Measurements from ENCODE around the gene WDR13.
A peak's percentile ranks its signal among the peaks of the same experiment; 100 is the strongest.

WDR13 gene

GRCh38 chrX:48626401-48627298 is 29.4 kb downstream of the WDR13 start:
- Histone ChIP-seq H3K4me1 (ENCODE audit: insufficient read depth, low read length) (peaks cover 3% of the 10 kb centered on the region; the same call in 1 of the 2 replicates), H3K4me2 (ENCODE audit: insufficient read depth, low read length) (no peak overlapping the region), H3K4me3 (ENCODE audit: low read depth in 1 of 2, low read length in 2 of 2) (no peak overlapping the region), H4K20me1 (ENCODE audit: insufficient read depth, low read length) (no peaks in the 10 kb centered on the region), H3K27ac (ENCODE audit: low read length) (no peak overlapping the region), H2AFZ (ENCODE audit: low read depth, low read length) (no peak overlapping the region), H3K36me3 (ENCODE audit: insufficient read depth, low read length) (no peaks in the 10 kb centered on the region), H3K9me3 (ENCODE audit: insufficient read depth, low read length, severe bottlenecking) (no peaks in the 10 kb centered on the region), H3K79me2 (ENCODE audit: insufficient read depth, low read length) (no peaks in the 10 kb centered on the region), H3K27me3 (ENCODE audit: insufficient read depth, low read length, poor library complexity) (no peaks in the 10 kb centered on the region), H3K9ac (ENCODE audit: low read depth, low read length) (no peak overlapping the region)
- no peak for DNase-seq
- TF ChIP-seq EZH2 (IDR thresholded peaks at IDR 0.05; ENCODE audit: borderline replicate concordance, low read depth, low read length, severe bottlenecking) = no peak
- ATAC-seq (ENCODE audit: insufficient read depth, low read depth) = no peak

DNA sequence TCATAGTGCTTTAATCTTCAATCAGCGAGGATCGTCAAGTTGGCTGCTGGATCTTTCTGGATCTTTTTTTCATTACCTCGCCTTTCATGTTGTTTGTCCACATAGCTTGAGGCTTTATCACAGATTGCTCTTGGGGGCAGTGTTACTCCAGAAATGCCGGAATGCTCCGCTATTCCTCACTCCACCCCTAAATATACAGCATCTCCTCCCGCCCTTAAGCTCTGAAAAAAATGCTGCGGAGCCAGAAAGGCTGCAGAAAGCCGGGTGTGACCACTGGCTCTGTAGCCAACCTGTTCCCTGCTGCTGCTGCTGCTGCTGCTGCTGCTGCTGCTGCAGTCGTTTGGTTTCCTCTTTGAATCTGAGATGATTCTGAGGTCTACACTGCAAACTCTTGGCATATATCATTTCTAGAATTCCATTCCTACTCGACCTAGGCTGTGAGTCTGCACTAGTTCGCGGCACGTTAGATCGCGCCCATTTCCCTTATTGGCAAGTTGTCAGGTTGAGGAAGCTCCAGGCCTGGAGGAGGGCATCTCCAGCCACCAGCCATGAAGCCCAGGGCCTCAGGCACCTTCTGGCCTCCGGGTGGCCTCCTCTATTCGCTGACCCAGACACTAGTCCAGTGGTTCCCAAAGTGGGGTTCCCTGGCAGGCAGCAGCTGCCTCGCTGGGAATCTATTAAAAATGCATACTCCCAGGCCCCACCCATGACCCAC is 34.2 kb downstream of the WDR13 start:
- ATAC-seq (ENCODE audit: insufficient read depth, low read depth) (peak; percentile 80), DNase-seq (peak; percentile 71)
- peaks cover 4% of the 10 kb centered on the region; the same call in 1 of the 2 replicates for H3K4me1 ChIP-seq (ENCODE audit: insufficient read depth, low read length)
- H2AFZ ChIP-seq (ENCODE audit: low read depth, low read length) = no peak overlapping the region
- H3K9me3 ChIP-seq (ENCODE audit: insufficient read depth, low read length, severe bottlenecking) = no peaks in the 10 kb centered on the region
- H3K4me2 ChIP-seq (ENCODE audit: insufficient read depth, low read length) = no peak overlapping the region
- no peak overlapping the region for H3K27ac ChIP-seq (ENCODE audit: low read length)
- no peak overlapping the region for H3K4me3 ChIP-seq (ENCODE audit: low read depth in 1 of 2, low read length in 2 of 2)
- no peaks in the 10 kb centered on the region for H3K79me2 ChIP-seq (ENCODE audit: insufficient read depth, low read length)
- no peaks in the 10 kb centered on the region for H3K36me3 ChIP-seq (ENCODE audit: insufficient read depth, low read length)
- H3K9ac ChIP-seq (ENCODE audit: low read depth, low read length) = no peak overlapping the region
- H3K27me3 ChIP-seq (ENCODE audit: insufficient read depth, low read length, poor library complexity) = no peaks in the 10 kb centered on the region
- no peaks in the 10 kb centered on the region for H4K20me1 ChIP-seq (ENCODE audit: insufficient read depth, low read length)
- no peak for TF ChIP-seq EZH2 (IDR thresholded peaks at IDR 0.05; ENCODE audit: borderline replicate concordance, low read depth, low read length, severe bottlenecking)
- TF ChIP-seq, protein P1, sequence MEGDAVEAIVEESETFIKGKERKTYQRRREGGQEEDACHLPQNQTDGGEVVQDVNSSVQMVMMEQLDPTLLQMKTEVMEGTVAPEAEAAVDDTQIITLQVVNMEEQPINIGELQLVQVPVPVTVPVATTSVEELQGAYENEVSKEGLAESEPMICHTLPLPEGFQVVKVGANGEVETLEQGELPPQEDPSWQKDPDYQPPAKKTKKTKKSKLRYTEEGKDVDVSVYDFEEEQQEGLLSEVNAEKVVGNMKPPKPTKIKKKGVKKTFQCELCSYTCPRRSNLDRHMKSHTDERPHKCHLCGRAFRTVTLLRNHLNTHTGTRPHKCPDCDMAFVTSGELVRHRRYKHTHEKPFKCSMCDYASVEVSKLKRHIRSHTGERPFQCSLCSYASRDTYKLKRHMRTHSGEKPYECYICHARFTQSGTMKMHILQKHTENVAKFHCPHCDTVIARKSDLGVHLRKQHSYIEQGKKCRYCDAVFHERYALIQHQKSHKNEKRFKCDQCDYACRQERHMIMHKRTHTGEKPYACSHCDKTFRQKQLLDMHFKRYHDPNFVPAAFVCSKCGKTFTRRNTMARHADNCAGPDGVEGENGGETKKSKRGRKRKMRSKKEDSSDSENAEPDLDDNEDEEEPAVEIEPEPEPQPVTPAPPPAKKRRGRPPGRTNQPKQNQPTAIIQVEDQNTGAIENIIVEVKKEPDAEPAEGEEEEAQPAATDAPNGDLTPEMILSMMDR (IDR thresholded peaks at IDR 0.05; ENCODE audit: borderline replicate concordance, extremely low read depth, low read length, poor library complexity, severe bottlenecking) = peak; percentile 52

- Histone ChIP-seq H3K4me2 (ENCODE audit: insufficient read depth, low read length) (no peak overlapping the region), H3K4me1 (ENCODE audit: insufficient read depth, low read length) (peaks cover 4% of the 10 kb centered on the region; the same call in 1 of the 2 replicates), H3K9ac (ENCODE audit: low read depth, low read length) (no peak overlapping the region), H3K79me2 (ENCODE audit: insufficient read depth, low read length) (no peaks in the 10 kb centered on the region), H3K36me3 (ENCODE audit: insufficient read depth, low read length) (no peaks in the 10 kb centered on the region), H3K27me3 (ENCODE audit: insufficient read depth, low read length, poor library complexity) (no peaks in the 10 kb centered on the region), H4K20me1 (ENCODE audit: insufficient read depth, low read length) (no peaks in the 10 kb centered on the region), H3K4me3 (ENCODE audit: low read depth in 1 of 2, low read length in 2 of 2) (no peak overlapping the region), H3K27ac (ENCODE audit: low read length) (no peak overlapping the region), H2AFZ (ENCODE audit: low read depth, low read length) (no peak overlapping the region), H3K9me3 (ENCODE audit: insufficient read depth, low read length, severe bottlenecking) (no peaks in the 10 kb centered on the region)
- no peak for DNase-seq
- TF ChIP-seq, protein P1 (IDR thresholded peaks at IDR 0.05; ENCODE audit: borderline replicate concordance, extremely low read depth, low read length, poor library complexity, severe bottlenecking) = no peak
- TF ChIP-seq EZH2 (IDR thresholded peaks at IDR 0.05; ENCODE audit: borderline replicate concordance, low read depth, low read length, severe bottlenecking) = no peak
- no peak for ATAC-seq (ENCODE audit: insufficient read depth, low read depth)
Measured at GRCh38 chrX:48632207-48632606, 34.9 kb downstream of the WDR13 start.

- no peak overlapping the region for H3K9ac ChIP-seq (ENCODE audit: low read depth, low read length)
- H3K9me3 ChIP-seq (ENCODE audit: insufficient read depth, low read length, severe bottlenecking) = no peaks in the 10 kb centered on the region
- H3K27ac ChIP-seq (ENCODE audit: low read length) = no peak overlapping the region
- TF ChIP-seq, protein P1 (IDR thresholded peaks at IDR 0.05; ENCODE audit: borderline replicate concordance, extremely low read depth, low read length, poor library complexity, severe bottlenecking) = no peak
- no peak for TF ChIP-seq EZH2 (IDR thresholded peaks at IDR 0.05; ENCODE audit: borderline replicate concordance, low read depth, low read length, severe bottlenecking)
- no peak overlapping the region for H3K4me2 ChIP-seq (ENCODE audit: insufficient read depth, low read length)
- DNase-seq = no peak
- no peaks in the 10 kb centered on the region for H4K20me1 ChIP-seq (ENCODE audit: insufficient read depth, low read length)
- no peaks in the 10 kb centered on the region for H3K36me3 ChIP-seq (ENCODE audit: insufficient read depth, low read length)
- H3K4me1 ChIP-seq (ENCODE audit: insufficient read depth, low read length) = peaks cover 4% of the 10 kb centered on the region; the same call in 1 of the 2 replicates
- no peaks in the 10 kb centered on the region for H3K79me2 ChIP-seq (ENCODE audit: insufficient read depth, low read length)
- no peak overlapping the region for H3K4me3 ChIP-seq (ENCODE audit: low read depth in 1 of 2, low read length in 2 of 2)
- H2AFZ ChIP-seq (ENCODE audit: low read depth, low read length) = no peak overlapping the region
- H3K27me3 ChIP-seq (ENCODE audit: insufficient read depth, low read length, poor library complexity) = no peaks in the 10 kb centered on the region
- ATAC-seq (ENCODE audit: insufficient read depth, low read depth) = no peak
Measured at GRCh38 chrX:48636301-48636700, 39.0 kb downstream of the WDR13 start.
